HUDEP-2 (cell line): ENCODE results near the gene FPR3.
"Not testable (repeated sequence)": the region's sequence is repeated elsewhere in the genome, so short reads cannot be mapped to it uniquely, and the experiment has no call there.

Source experiments
- DNase-seq, 76 experiments: peaks; one replicate each; lab custom pipeline; 2025; ENCODE audit not compliant: unreplicated experiment in 76 of 76; lab: John Stamatoyannopoulos, UW

Gene FPR3, protein sequence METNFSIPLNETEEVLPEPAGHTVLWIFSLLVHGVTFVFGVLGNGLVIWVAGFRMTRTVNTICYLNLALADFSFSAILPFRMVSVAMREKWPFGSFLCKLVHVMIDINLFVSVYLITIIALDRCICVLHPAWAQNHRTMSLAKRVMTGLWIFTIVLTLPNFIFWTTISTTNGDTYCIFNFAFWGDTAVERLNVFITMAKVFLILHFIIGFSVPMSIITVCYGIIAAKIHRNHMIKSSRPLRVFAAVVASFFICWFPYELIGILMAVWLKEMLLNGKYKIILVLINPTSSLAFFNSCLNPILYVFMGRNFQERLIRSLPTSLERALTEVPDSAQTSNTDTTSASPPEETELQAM

GRCh38 chr19:51794885-51795490, at the start of gene FPR3:
Gene FPR3 (plus strand): TSS chr19:51795157. CDS start chr19:51823749, 28,592 bp downstream.
- no peak for DNase-seq

DNA sequence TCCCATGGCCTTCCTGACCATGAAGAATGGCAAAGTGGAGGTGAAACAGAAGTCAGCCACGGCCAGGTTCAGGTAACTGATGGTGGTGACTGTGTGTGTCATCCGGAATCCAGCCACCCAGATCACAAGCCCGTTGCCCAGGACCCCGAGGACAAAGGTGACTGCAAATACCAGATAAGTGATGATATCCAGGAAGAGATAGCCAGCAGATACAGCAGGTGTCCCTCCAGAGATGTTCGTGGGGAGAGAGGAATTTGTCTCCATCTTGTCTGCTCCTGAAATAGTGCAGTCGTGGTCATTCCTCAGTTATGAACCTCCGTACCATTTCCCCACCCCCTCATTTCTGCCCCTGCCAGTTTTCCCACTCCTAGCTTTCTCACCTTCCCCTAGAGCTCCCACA, 48.2 kb upstream of the FPR3 start:
- DNase-seq, result no peak

GRCh38 chr19:51749979-51750378, 45.0 kb upstream of the FPR3 start:
- DNase-seq, result no peak

GRCh38 chr19:51750400-51751094, 44.4 kb upstream of the FPR3 start:
- DNase-seq, result no peak

DNA sequence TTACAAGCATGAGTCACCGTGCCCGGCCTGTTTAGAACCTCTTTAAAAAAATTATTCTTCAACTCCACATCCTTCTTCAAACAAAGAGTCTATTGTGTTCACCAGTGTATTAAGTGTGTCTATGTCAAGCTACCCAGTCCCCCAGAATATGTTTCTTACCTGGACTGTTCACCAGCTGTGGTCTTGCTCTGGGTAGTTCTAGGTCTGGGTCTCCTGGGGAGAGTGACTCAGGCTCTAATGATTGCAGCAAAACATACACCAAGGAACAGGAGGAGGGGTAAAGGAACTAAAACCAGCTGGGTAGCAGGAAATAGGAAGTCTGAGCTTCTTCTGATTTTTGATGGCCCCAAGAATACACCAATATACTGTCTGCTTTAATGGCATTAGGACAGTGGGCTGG, 43.3 kb upstream of the FPR3 start, which contains the start of gene FPR1:
Gene FPR1 (minus strand): TSS at position 224 of the 400 bp plus-strand sequence. CDS start 4,884 bp downstream, outside the sequence.
- no peak for DNase-seq

- DNase-seq, result no peak
Measured at GRCh38 chr19:51754109-51754508, 40.8 kb upstream of the FPR3 start.

GRCh38 chr19:51754770-51755169, 40.2 kb upstream of the FPR3 start:
- DNase-seq, result no peak

- no peak for DNase-seq
Measured at GRCh38 chr19:51755571-51755970, 39.4 kb upstream of the FPR3 start.

DNA sequence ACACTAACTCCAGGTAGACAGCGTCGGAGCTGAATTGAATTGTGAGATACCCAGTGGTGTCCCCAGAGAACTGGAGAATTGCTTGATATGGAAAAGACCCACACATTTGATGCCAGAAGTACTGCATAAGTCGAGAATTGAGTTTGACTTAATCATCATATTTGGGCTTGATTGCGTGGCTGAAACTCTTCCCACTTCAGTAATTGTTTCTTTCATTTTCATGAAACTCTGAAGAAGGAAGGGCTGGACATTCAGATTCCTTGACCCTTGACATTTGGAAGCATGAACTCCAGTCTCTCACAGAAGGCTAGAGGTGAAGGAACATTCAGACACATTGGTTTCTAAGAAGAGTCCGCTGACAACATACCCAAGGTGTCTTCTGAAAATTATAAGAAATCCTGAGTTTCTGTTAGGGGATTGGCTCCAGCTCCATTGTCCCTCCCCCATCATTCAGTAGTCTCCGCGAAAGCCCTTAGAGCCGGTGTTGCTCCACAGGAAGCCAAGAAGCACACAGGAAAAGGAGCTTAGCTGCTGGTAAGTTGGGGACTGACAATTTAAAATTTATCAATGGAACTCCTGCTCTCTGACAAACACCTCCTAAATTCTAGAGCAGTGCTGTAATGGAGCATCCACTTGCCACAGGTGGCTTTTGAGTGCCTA, 34.1 kb upstream of the FPR3 start, which contains the start of gene FPR2:
Gene FPR2 (plus strand): TSS at position 484 of the 660 bp plus-strand sequence. CDS start 7,479 bp downstream, outside the sequence.
- no peak for DNase-seq

GRCh38 chr19:51761696-51762095, 33.3 kb upstream of the FPR3 start:
- DNase-seq, result no peak

DNA sequence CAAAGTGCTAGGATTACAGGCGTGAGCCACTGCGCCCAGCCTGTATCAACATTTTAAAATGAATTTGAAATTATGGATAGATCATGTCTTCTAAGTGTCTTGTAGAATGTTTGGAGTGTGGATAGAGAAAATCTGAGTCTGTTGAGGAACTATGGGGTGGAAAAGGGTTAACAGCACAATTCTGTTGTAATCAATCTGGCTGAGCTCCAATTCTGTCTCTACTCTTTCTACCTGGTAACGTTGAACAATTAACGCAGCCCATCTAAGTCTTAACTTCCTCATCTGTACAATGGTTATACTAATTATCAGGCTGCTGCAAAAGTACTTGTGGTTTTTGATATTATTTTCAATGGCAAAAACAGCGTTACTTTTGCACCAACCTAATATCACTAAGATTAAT, 29.9 kb upstream of the FPR3 start:
- DNase-seq, result no peak

- no peak for DNase-seq
Measured at GRCh38 chr19:51766461-51766860, 28.5 kb upstream of the FPR3 start.

DNA sequence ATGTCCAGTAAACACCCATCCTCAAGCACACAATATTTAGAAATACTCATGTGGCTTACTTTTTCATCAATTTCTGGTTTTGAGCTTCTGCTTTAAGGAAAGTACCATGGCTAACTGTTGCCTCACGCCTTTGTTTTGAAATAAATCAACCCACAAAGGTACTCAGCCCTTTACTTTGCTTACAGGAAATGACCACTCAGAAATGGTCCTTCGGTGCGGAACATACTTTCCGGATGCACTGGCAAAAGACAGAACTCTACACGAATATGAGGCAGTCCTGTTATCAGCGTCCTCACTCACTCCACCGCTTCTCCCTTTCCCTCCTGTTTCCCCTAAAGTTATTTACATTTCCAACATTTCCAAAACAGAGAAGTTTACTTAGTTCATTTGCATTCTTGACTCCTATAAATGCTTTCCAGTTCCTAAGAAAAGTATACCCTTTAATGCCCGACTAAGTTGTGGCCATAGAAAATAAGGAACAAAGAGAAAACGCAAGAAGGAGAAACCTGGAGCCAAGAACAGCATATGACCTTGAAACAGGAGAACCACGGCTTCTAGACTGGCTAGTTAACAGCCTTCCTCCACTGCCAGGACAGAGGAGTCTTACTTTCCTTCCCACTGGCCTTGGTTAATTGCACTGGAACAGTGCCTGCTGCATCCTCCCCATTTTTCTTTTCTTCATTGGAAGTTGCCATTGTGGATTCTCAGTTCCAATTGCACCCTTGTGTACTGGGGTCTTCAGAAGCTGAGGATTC, 23.4 kb upstream of the FPR3 start:
- DNase-seq, result no peak

DNA sequence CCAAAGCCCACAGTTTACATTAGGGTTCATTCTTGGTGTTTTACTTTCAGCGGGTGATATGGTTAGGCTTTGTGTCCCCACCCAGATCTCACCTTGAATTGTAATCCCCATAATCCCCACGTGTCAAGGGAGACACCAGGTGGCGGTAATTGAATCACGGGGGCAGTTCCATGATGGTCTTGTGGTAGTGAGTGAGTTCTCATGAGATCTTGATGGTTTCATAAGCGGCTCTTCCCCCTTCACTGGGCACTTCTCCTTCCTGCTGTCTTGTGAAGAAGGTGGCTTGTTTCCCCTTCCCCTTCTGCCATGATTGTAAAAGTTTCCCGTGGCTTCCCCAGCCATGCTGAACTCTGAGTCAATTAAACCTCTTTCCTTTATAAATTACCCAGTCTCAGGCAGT, 22.0 kb upstream of the FPR3 start:
- DNase-seq, result no peak

DNA sequence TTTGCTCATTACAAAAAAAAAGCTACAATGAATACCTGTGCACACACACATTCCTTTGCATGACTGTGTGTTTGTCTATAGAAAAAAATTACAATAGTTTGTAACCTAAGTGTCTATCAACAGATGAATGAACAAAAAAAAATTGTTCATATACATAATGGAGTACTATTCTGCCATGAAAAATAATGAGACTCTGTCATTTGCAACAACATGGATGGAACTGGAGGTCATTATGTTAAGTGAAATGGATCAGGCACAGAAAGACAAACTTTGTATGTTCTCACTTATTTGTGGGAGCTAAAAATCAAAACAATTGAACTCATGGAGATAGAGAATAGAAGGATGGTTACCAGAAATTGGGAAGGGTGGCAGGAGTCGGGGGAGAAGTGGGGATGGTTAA, 18.4 kb upstream of the FPR3 start:
- DNase-seq, result not testable (repeated sequence)

- DNase-seq, result peak in 68 of 76 experiments; percentile 13 to 87 (median 52)
Measured at GRCh38 chr19:51777570-51778462, 17.1 kb upstream of the FPR3 start.

GRCh38 chr19:51779181-51779580, 15.8 kb upstream of the FPR3 start:
- no peak for DNase-seq

DNA sequence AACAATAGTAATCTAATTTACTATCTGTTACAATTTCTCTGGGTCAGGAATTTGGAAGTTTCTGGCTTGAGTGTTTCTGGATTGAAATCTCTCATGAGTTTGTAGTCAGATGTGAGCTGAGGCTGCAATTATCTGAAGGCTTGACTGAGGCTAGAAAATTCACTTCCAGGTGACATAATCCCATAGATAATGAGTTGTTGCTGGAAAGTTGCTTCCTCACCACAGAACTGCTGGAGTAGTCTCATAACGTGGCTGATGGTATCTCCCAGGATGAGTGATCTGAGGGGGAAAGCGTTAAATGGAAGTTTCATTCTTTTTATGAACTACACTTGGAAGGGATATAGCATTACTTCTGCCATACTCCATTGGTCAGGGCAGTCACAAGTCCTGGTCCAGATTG, 15.3 kb upstream of the FPR3 start:
- no peak for DNase-seq

DNA sequence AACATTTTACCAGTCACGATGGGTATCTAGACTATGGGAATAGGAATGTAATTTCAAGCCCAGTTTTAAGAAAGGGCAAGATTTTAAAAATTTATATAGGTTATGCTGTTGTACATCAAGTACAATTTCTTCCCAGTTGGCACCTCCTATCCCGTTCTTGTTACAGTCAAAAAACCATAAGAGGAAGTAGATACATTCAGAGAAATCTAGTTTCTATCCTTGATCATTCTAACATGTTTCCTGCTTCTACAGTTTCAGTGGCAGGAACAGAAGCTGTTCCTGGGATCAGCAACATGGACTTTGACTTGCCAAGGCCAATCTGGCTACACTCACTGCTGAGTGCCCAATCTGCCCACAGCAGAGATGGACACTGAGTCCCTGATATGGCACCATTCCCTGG, 14.7 kb upstream of the FPR3 start:
- no peak for DNase-seq
